Pancreas (tissue), 10 donors: ENCODE results near the gene PHTF2. TPM values are rescaled to one million over a fixed set of nuclear protein-coding genes. Genes with fewer than 3 reads are reported as not detected.

Source experiments
- ATAC-seq, 4 donors: fragments of 200-7000 bp; cut with Tn5 transposase; one replicate each; pipeline versions ENCODE4 v1.8.0 to v1.9.1; 2020; ENCODE audit warnings: mild to moderate bottlenecking in 4 of 4, moderate library complexity in 4 of 4
- DNase-seq, 6 donors: peaks; one replicate each; pipeline ENCODE4 v3.0.0-alpha.2; 2020
- FAIRE-seq: peaks from 2 replicates; lab custom pipeline; 2012; peaks lifted over from hg19 to GRCh38; lab: Jason Lieb, UNC
- H3K27ac ChIP-seq, 4 donors: fragments of 200-600 bp; sonication (generic); 1 replicate in 3 of 4; 2 replicates in 1 of 4; pipeline versions ENCODE4 v1.5.0 to v1.8.0; 2020
- H3K27me3 ChIP-seq, 4 donors: fragments of 200-600 bp; one replicate each; pipeline ENCODE4 v1.8.0; 2021
- H3K36me3 ChIP-seq, 3 donors: fragments of 200-600 bp; sonication (generic) in 1 of 3; one replicate each; pipeline versions ENCODE4 v1.5.0 to v1.8.0; 2020 to 2021
- H3K4me1 ChIP-seq, 3 donors: fragments of 200-600 bp; one replicate each; pipeline ENCODE4 v1.8.0; 2021
- H3K4me3 ChIP-seq, 4 donors: fragments of 200-600 bp; sonication (generic) in 2 of 4; one replicate each; pipeline versions ENCODE4 v1.5.0 to v1.8.0; 2020 to 2021
- H3K9me3 ChIP-seq, 4 donors: fragments of 200-600 bp; one replicate each; pipeline ENCODE4 v1.8.0; 2021
- CTCF ChIP-seq, 4 donors: fragments of 200-600 bp; sonication (generic) in 3 of 4; IDR thresholded peaks; one replicate each; pipeline versions ENCODE4 v1.5.0 to v1.8.0; 2021; ENCODE audit warnings: antibody characterized with exemption in 4 of 4
- WGBS, 2 donors: extraction: QIAGEN DNeasy Blood & Tissue Kit; methylation state at CpG; one replicate each; pipeline ENCODE4 v1.1.7; 2013; 5-methylcytosine and 5-hydroxymethylcytosine counted together
- intact Hi-C, 3 donors: fragments of 100-400 bp; cut with DNase I; formaldehyde crosslinking; loops; one replicate each; pipeline versions ENCODE4 v1.11.1 to v1.14.2; 2022
- polyA plus RNA-seq, 2 donors: library from polyadenylated mRNA; stranded (reverse); fragments of 200-250 nt; gene quantifications; one replicate each; pipeline ENCODE4 v1.2.3, GENCODE V29; 2013
- total RNA-seq, 6 donors: library from RNA; stranded (reverse); fragmentation: NEBNext Ultra II Directional in 4 of 6; extraction: Animal tissue kit (Norgen Biotek cat#: 25700) in 4 of 6; gene quantifications; one replicate each; pipeline versions ENCODE4 v1.2.1 to v1.2.4, GENCODE V29; 2021 to 2023
- donor health status: healthy with polysubstance abuse.
- donor health status: DM: no; HTN: no; CAD: no; lungs with moderate emphysema.
- donor health status: DM: no; HTN: no; CAD: no.
- donor health status: control.
- donor health status: control.
- donor health status: Bipolar disorder and iron deficiency.
- donor health status: DM: yes; HTN: yes; CAD: no.
- donor health status: DM: no; HTN: no; CAD: no.
- donor health status: DM: no; HTN: no; CAD: no.
- donor health status: DM: yes; HTN: yes; CAD: no.

Gene PHTF2
- total and polyA plus RNA-seq, 8 donors: 3.3 to 8.8 (median 5.1) TPM

- H3K4me3 ChIP-seq: no peak overlapping the region
- H3K27ac ChIP-seq: no peak overlapping the region
- H3K27me3 ChIP-seq: no peaks in the 10 kb centered on the region
- intact Hi-C loops: no loop called here
- no peak for TF ChIP-seq CTCF (IDR thresholded peaks at IDR 0.05)
- no peaks in the 10 kb centered on the region for H3K4me1 ChIP-seq
- ATAC-seq (no peak), FAIRE-seq (no peak), DNase-seq (no peak)
- no peaks in the 10 kb centered on the region for H3K9me3 ChIP-seq
- no peaks in the 10 kb centered on the region for H3K36me3 ChIP-seq
Measured at GRCh38 chr7:77971726-77972125, 173.2 kb downstream of the PHTF2 start.

GRCh38 chr7:77975672-77976480 is 177.3 kb downstream of the PHTF2 start:
- ATAC-seq (no peak), DNase-seq (no peak), FAIRE-seq (no peak)
- no peak for TF ChIP-seq CTCF (IDR thresholded peaks at IDR 0.05)
- H3K9me3 ChIP-seq: no peaks in the 10 kb centered on the region
- no peaks in the 10 kb centered on the region for H3K27me3 ChIP-seq
- intact Hi-C loops: no loop called here
- WGBS, 2 donors: 78 to 93% methylated on average over 2 of the region's 2 CpGs
- H3K36me3 ChIP-seq: no peaks in the 10 kb centered on the region
- no peak overlapping the region for H3K27ac ChIP-seq
- no peaks in the 10 kb centered on the region for H3K4me1 ChIP-seq
- H3K4me3 ChIP-seq: no peak overlapping the region

- Histone ChIP-seq H3K4me3 (no peak overlapping the region), H3K36me3 (no peaks in the 10 kb centered on the region), H3K9me3 (no peaks in the 10 kb centered on the region), H3K4me1 (no peaks in the 10 kb centered on the region), H3K27ac (no peak overlapping the region), H3K27me3 (no peaks in the 10 kb centered on the region)
- intact Hi-C loops: no loop called here
- TF ChIP-seq CTCF (IDR thresholded peaks at IDR 0.05): no peak
- WGBS, 2 donors: 63 to 77% methylated on average over 5 of the region's 5 CpGs
- no peak for ATAC-seq
- FAIRE-seq: no peak
- DNase-seq: no peak
Measured at GRCh38 chr7:77979219-77979618, 180.6 kb downstream of the PHTF2 start.

- Histone ChIP-seq H3K4me1 (no peaks in the 10 kb centered on the region), H3K36me3 (no peaks in the 10 kb centered on the region), H3K27ac (no peak overlapping the region), H3K9me3 (no peaks in the 10 kb centered on the region), H3K27me3 (no peaks in the 10 kb centered on the region), H3K4me3 (no peak overlapping the region)
- intact Hi-C loops: no loop called here
- no peak for ATAC-seq
- TF ChIP-seq CTCF (IDR thresholded peaks at IDR 0.05): no peak
- FAIRE-seq: no peak
- no peak for DNase-seq
- WGBS, 2 donors: 59 to 73% methylated on average over 3 of the region's 3 CpGs
Measured at GRCh38 chr7:77980087-77980713, 181.6 kb downstream of the PHTF2 start.
